Measurements from ENCODE around the gene LONP1.

Gene LONP1

DNA sequence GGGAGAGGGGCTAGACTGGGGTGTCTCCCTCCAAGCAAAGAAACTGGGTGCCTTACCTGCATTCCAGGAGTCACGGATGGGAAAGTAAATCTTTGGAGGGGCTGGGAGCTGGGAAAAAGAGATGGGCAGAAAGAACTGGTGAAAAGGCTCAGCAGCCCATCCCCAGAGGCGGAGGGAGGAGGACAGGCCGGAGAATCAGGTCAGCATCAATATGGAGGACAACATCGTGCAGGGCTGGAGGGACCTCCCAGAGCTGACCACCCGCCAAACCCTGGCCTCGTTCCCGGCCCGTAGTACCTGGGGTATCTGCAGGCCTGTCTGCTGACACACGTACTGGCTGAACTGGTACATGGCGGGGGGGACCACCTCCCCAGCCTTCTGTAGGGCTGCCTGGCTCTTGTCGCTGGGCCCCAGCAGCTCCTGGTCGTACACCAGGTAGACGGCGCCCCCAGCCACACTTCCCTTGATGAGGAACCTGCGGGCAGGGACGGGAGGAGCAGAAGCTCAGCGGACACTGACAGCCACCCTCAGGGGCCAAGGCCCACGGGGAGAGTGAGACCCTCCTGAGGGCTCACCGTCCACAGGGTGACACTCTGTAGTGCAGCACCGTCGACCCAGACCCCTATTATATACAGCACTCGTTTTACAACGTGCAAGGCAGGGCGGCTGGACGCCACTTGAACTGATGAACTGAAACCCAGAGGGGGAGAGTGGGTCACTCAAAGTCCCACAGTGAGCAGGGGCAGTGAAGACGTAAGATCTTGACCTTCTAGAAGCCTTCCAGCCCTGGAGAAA lies 40.5 kb downstream of the LONP1 start:
- no peak for DNase-seq

GRCh38 chr19:5678071-5678718 lies 41.8 kb downstream of the LONP1 start:
- no peak for DNase-seq

- DNase-seq = no peak
These were observed 42.4 kb downstream of the LONP1 start for GRCh38 chr19:5677580-5677979.

GRCh38 chr19:5677136-5677535 lies 42.8 kb downstream of the LONP1 start:
- no peak for DNase-seq

DNA sequence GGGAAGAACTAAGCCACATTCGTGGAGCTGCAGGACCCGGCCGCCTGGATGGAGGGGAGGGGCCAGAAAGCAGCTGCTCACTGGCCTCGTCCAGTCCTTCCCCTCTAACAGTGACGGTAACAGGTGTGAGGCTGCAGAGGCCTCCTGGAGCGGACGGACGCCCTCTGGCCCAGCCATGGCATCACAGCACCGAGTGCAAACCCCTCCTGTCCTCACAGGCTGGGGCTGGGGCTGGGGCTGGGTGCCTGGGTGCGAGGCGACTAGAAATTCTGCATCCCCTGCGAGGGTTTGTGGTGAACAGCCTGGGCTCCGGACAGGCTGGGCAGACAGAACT lies 43.2 kb downstream of the LONP1 start:
- no peak for DNase-seq

GRCh38 chr19:5676105-5676771 lies 43.7 kb downstream of the LONP1 start:
- no peak for DNase-seq

DNA sequence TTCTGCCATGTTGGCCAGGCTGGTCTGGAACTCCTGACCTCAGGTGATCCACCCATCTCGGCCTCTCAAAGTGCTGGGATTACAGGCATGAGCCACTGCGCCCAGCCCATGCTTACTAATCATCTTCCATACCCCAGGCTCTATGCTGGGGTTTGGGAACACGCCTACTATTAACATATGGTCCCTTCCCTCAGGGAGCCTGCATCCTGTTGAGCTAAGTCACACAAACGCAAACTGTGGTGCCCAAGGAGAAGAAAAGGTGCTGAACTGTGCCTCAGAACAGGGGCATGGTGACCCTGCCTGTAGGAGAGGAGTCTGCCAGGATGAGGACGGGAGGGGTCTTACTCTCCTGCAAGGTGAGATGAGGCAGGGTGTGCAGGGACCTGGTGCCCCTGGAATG lies 45.2 kb downstream of the LONP1 start:
- DNase-seq = no peak

- no peak for DNase-seq
These were observed 46.2 kb downstream of the LONP1 start for GRCh38 chr19:5673752-5674151.

DNA sequence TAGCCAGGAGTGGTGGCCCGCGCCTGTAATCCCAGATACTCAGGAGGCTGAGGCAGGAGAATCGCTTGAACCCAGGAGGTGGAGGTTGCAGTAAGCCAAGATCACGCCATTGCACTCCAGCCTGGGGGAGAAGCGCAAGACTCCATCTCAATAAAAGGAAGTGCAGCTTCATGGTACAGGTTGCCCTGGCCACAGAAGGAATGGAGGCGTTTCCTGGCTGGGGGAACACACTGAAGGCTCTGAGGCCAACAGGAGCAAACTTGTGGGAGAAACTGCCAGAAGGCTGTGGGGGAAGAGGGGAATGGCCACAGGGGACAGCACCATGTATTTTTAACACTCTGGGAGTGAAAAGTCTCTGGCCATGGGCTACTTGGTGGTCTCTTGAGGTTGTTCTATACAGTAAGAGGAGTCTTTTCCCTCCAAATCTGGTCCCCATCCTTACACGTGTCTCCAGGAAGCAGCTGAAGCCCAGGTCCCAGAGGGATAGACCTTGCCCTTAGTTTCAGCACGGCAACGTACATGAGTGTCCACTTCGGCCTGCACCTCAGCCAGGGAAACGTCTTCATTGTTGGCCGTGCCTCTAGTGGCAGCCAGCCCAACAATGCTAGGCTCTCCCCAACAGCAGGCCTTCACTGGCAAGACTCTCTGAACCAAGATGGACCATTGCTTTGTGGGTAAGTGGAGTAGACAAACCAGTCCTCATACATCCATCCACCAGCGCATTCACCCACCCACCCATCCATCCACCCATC lies 47.1 kb downstream of the LONP1 start:
- DNase-seq = no peak

DNA sequence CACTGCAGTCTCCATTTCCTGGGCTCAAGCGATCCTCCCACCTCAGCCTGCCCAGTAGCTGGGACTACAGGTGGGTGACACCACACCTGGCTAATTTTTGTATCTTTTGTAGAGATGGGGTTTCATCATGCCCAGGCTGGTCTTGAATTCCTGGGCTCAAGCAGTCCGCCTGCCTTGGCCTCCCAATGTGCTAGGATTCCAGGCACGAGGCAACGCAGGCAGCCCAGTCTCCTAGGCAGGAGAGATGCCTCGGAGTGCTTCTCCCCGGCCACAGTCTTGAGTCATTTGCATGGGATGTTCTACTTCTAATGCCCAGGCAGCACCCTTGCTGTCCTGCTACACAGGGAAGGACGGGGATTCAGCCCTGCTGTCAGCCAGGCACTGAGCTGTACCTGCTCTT lies 48.3 kb downstream of the LONP1 start:
- DNase-seq = no peak

DNA sequence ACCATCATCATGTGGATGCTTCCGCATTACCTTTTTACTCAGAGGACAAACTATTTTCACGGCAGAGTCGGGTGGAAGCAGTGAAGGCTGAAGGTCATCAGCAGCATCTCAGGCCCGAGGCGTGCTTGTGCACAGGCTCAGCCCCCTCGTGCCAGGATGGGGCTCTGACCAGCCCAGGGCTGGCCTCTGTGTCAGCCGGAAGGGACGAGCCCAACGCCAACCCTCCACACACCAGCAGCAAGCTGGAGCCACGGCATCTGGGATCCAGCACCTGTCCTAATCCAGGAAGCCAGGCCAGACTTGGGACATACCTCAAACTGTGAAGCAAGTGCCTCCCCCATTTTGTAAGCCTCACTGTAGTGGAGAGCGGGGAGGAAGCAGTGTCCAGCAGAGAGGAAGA lies 50.7 kb downstream of the LONP1 start:
- no peak for DNase-seq

- DNase-seq = no peak
These were observed 52.1 kb downstream of the LONP1 start for GRCh38 chr19:5667751-5668271.

DNA sequence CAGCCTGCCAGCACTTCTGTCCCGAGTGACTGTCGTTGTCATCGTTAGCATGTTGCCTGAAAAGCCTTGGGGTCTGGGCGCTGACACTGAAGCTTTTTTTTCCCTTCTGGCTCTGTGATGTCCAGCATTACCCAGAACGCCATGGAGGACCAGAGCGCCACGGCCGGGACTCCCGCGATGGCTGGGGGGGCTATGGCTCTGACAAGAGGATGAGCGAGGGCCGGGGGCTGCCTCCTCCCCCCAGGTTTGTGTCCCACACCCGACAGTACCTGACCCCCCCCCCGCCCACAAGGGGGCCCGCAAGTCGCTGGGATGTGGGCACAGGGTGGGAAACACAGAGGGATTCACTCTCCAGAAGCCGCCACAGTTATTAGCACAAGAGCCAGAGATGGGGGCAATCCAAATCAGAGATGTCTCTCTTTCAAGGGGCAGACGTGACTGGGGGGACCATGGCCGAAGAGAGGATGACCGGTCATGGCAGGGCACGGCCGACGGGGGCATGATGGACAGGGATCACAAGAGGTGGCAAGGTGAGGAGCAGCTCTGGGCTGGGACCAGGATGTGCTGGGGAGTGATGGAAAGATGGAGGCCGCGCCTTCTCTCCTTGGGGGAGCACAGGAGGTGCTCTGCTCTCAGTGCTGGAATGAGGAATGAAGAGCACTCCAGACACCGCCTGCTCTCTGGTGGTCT lies 52.9 kb downstream of the LONP1 start:
- no peak for DNase-seq

DNA sequence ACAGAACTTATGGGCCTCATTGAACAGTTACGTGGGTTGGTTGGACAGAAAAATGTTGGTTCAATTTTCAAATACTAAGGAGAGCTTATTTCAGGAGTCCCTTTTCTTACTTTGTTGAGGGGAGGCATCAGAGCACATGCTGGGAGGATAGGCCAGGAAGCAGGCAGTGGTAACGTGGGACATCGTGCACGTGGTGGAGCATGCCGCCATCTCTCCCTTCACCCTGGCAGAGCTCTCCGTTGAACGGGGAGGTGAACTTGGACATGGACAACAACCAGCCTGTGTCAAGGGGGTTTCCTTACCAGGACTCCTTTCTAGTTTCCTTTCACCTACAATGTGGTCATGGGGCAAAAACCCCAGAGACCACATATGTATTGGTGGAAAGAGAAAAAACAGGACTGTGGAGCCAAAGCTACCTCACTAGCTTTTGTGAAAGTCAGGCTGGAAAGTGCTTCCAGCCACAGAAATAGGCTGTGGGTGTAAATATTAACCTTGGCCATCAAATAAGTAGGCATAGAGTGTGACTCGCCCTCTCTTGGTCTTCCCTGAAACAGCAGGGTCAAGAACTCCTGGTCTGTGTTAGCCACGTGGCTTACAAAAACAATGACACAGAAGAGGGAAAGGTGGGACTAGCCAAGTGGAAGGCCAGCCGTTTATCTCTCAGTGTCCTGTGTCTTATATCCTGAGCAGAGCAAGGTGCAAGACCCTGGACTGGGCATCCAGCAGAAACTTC lies 54.0 kb downstream of the LONP1 start:
- DNase-seq = no peak

DNA sequence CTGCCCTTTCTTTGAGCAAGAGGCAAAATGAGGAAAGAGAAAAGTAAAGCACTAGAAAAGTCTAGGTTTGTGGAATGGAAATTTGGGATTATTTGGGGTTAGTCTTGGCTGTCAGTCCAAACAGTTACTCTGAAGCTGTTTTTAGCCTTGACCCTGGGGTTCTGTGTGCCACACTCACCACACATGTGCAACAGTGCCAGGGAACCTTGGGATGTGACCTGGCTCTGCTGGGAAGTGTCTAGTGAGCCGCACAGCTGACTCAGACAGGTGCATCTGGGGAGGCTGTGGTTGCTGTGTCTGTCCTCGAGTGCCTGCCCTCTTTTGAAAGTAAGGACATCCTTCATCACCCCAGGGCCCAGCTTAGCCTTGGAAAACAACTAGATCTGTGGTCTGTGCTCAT lies 55.4 kb downstream of the LONP1 start:
- DNase-seq = no peak

- no peak for DNase-seq
These were observed 56.0 kb downstream of the LONP1 start for GRCh38 chr19:5663904-5664303.

GRCh38 chr19:5661483-5661882 lies 58.5 kb downstream of the LONP1 start:
- no peak for DNase-seq

DNA sequence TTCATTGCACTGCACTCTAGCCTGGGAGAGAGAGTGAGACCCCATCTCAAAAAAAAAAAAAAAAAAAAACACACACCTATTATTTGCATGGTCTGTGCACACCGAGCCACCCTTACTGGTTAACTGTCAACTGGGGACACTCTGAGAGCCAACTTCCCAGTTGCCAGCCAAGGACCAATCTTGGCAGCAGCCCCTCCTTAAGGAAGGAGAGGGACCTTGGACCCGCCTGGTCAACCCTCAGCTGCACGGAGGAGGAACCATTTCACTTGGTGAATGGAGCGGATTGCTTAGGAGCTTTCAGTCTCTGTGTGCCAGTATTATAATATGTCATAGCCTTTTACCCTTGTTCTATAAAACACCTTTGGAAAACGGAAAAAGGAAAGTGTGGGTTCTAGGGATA lies 64.5 kb downstream of the LONP1 start:
- no peak for DNase-seq

GRCh38 chr19:5654931-5655330 lies 65.0 kb downstream of the LONP1 start:
- no peak for DNase-seq

- no peak for DNase-seq
These were observed 67.7 kb downstream of the LONP1 start for GRCh38 chr19:5652261-5652660.

GRCh38 chr19:5651361-5651760 lies 68.6 kb downstream of the LONP1 start:
- no peak for DNase-seq

- DNase-seq = no peak
These were observed 71.5 kb downstream of the LONP1 start for GRCh38 chr19:5648464-5648863.
